ENCODE results near the gene SMARCD1.

Gene SMARCD1

GRCh38 chr12:50057000-50057841 lies 27.9 kb upstream of the SMARCD1 start, which contains the start of gene ASIC1:
TSS of gene ASIC1 (plus strand) at chr12:50057596. CDS start at chr12:50058767, 1,171 bp downstream.
- Histone ChIP-seq H3K27me3 (ENCODE audit: insufficient read depth, low read length) (peaks cover 22% of the 10 kb centered on the region), H2AFZ (ENCODE audit: low read length, unreplicated experiment) (peak within 1 kb of the TSS; percentile 95), H3K27ac (ENCODE audit: low read depth, low read length) (no peak within 1 kb of the TSS), H3K79me2 (ENCODE audit: control insufficient read depth, insufficient read depth, low read length, unreplicated experiment) (no peaks in the 10 kb centered on the region), H3K36me3 (ENCODE audit: insufficient read depth, low read length) (no peaks in the 10 kb centered on the region), H3K4me1 (ENCODE audit: control insufficient read depth, insufficient read depth, low read length, unreplicated experiment) (peaks cover 5% of the 10 kb centered on the region), H3K4me3 (ENCODE audit: low read depth, low read length) (peak within 1 kb of the TSS; percentile 87)

GRCh38 chr12:50057896-50058670 lies 27.1 kb upstream of the SMARCD1 start:
- Histone ChIP-seq H3K4me3 (ENCODE audit: low read depth, low read length) (peak overlapping the region; percentile 87), H3K4me1 (ENCODE audit: control insufficient read depth, insufficient read depth, low read length, unreplicated experiment) (peaks cover 5% of the 10 kb centered on the region), H3K27ac (ENCODE audit: low read depth, low read length) (no peak overlapping the region), H2AFZ (ENCODE audit: low read length, unreplicated experiment) (peak overlapping the region; percentile 95), H3K36me3 (ENCODE audit: insufficient read depth, low read length) (no peaks in the 10 kb centered on the region), H3K79me2 (ENCODE audit: control insufficient read depth, insufficient read depth, low read length, unreplicated experiment) (no peaks in the 10 kb centered on the region), H3K27me3 (ENCODE audit: insufficient read depth, low read length) (peaks cover 13% of the 10 kb centered on the region; the same call in 1 of the 2 replicates)

GRCh38 chr12:50058743-50059312 lies 26.3 kb upstream of the SMARCD1 start:
- Histone ChIP-seq H3K36me3 (ENCODE audit: insufficient read depth, low read length) (no peaks in the 10 kb centered on the region), H3K4me1 (ENCODE audit: control insufficient read depth, insufficient read depth, low read length, unreplicated experiment) (peaks cover 5% of the 10 kb centered on the region), H3K27ac (ENCODE audit: low read depth, low read length) (no peak overlapping the region), H3K4me3 (ENCODE audit: low read depth, low read length) (no peak overlapping the region), H2AFZ (ENCODE audit: low read length, unreplicated experiment) (no peak overlapping the region), H3K27me3 (ENCODE audit: insufficient read depth, low read length) (peaks cover 11% of the 10 kb centered on the region; the same call in 1 of the 2 replicates), H3K79me2 (ENCODE audit: control insufficient read depth, insufficient read depth, low read length, unreplicated experiment) (no peaks in the 10 kb centered on the region)

- H3K27ac ChIP-seq (ENCODE audit: low read depth, low read length): no peak overlapping the region
- H3K4me1 ChIP-seq (ENCODE audit: control insufficient read depth, insufficient read depth, low read length, unreplicated experiment): peaks cover 5% of the 10 kb centered on the region
These were observed 25.6 kb upstream of the SMARCD1 start for GRCh38 chr12:50059440-50060119.

GRCh38 chr12:50060120-50060468 lies 25.0 kb upstream of the SMARCD1 start:
- Histone ChIP-seq H3K4me3 (ENCODE audit: low read depth, low read length) (no peak overlapping the region), H3K79me2 (ENCODE audit: control insufficient read depth, insufficient read depth, low read length, unreplicated experiment) (no peaks in the 10 kb centered on the region), H3K36me3 (ENCODE audit: insufficient read depth, low read length) (no peaks in the 10 kb centered on the region), H3K4me1 (ENCODE audit: control insufficient read depth, insufficient read depth, low read length, unreplicated experiment) (peaks cover 5% of the 10 kb centered on the region), H3K27ac (ENCODE audit: low read depth, low read length) (no peak overlapping the region), H3K27me3 (ENCODE audit: insufficient read depth, low read length) (peaks cover 11% of the 10 kb centered on the region; the same call in 1 of the 2 replicates), H2AFZ (ENCODE audit: low read length, unreplicated experiment) (no peak overlapping the region)

More at GRCh38 chr12:50059440-50060119, 25.6 kb upstream of the SMARCD1 start:
- H3K4me3 ChIP-seq (ENCODE audit: low read depth, low read length): no peak overlapping the region
- no peaks in the 10 kb centered on the region for H3K79me2 ChIP-seq (ENCODE audit: control insufficient read depth, insufficient read depth, low read length, unreplicated experiment)
- H2AFZ ChIP-seq (ENCODE audit: low read length, unreplicated experiment): no peak overlapping the region
- no peaks in the 10 kb centered on the region for H3K36me3 ChIP-seq (ENCODE audit: insufficient read depth, low read length)
- H3K27me3 ChIP-seq (ENCODE audit: insufficient read depth, low read length): peaks cover 11% of the 10 kb centered on the region; the same call in 1 of the 2 replicates

- Histone ChIP-seq H3K27me3 (ENCODE audit: insufficient read depth, low read length) (peaks cover 10% of the 10 kb centered on the region; the same call in 1 of the 2 replicates), H3K79me2 (ENCODE audit: control insufficient read depth, insufficient read depth, low read length, unreplicated experiment) (no peaks in the 10 kb centered on the region), H3K27ac (ENCODE audit: low read depth, low read length) (no peak overlapping the region), H3K36me3 (ENCODE audit: insufficient read depth, low read length) (no peaks in the 10 kb centered on the region), H2AFZ (ENCODE audit: low read length, unreplicated experiment) (no peak overlapping the region), H3K4me1 (ENCODE audit: control insufficient read depth, insufficient read depth, low read length, unreplicated experiment) (peaks cover 8% of the 10 kb centered on the region), H3K4me3 (ENCODE audit: low read depth, low read length) (no peak overlapping the region)
These were observed 24.0 kb upstream of the SMARCD1 start for GRCh38 chr12:50061171-50061570.

- H3K27ac ChIP-seq (ENCODE audit: low read depth, low read length): no peak overlapping the region
- H3K4me3 ChIP-seq (ENCODE audit: low read depth, low read length): no peak overlapping the region
- H3K4me1 ChIP-seq (ENCODE audit: control insufficient read depth, insufficient read depth, low read length, unreplicated experiment): peaks cover 13% of the 10 kb centered on the region
- no peaks in the 10 kb centered on the region for H3K79me2 ChIP-seq (ENCODE audit: control insufficient read depth, insufficient read depth, low read length, unreplicated experiment)
- H3K27me3 ChIP-seq (ENCODE audit: insufficient read depth, low read length): peaks cover under 1% of the 10 kb centered on the region; the same call in 1 of the 2 replicates
- no peak overlapping the region for H2AFZ ChIP-seq (ENCODE audit: low read length, unreplicated experiment)
- H3K36me3 ChIP-seq (ENCODE audit: insufficient read depth, low read length): no peaks in the 10 kb centered on the region
These were observed 23.0 kb upstream of the SMARCD1 start for GRCh38 chr12:50061946-50062686.

GRCh38 chr12:50062728-50063460 lies 22.2 kb upstream of the SMARCD1 start:
- no peaks in the 10 kb centered on the region for H3K27me3 ChIP-seq (ENCODE audit: insufficient read depth, low read length)
- peaks cover 13% of the 10 kb centered on the region for H3K4me1 ChIP-seq (ENCODE audit: control insufficient read depth, insufficient read depth, low read length, unreplicated experiment)
- H2AFZ ChIP-seq (ENCODE audit: low read length, unreplicated experiment): no peak overlapping the region

GRCh38 chr12:50065726-50066310 lies 19.3 kb upstream of the SMARCD1 start:
- no peak overlapping the region for H3K4me3 ChIP-seq (ENCODE audit: low read depth, low read length)
- no peak overlapping the region for H2AFZ ChIP-seq (ENCODE audit: low read length, unreplicated experiment)
- H3K4me1 ChIP-seq (ENCODE audit: control insufficient read depth, insufficient read depth, low read length, unreplicated experiment): peaks cover 15% of the 10 kb centered on the region
- no peaks in the 10 kb centered on the region for H3K79me2 ChIP-seq (ENCODE audit: control insufficient read depth, insufficient read depth, low read length, unreplicated experiment)
- peak overlapping the region; percentile 52 for H3K27ac ChIP-seq (ENCODE audit: low read depth, low read length)
- no peaks in the 10 kb centered on the region for H3K27me3 ChIP-seq (ENCODE audit: insufficient read depth, low read length)
- no peaks in the 10 kb centered on the region for H3K36me3 ChIP-seq (ENCODE audit: insufficient read depth, low read length)

More at GRCh38 chr12:50062728-50063460, 22.2 kb upstream of the SMARCD1 start:
- no peaks in the 10 kb centered on the region for H3K36me3 ChIP-seq (ENCODE audit: insufficient read depth, low read length)
- no peak overlapping the region for H3K4me3 ChIP-seq (ENCODE audit: low read depth, low read length)
- no peaks in the 10 kb centered on the region for H3K79me2 ChIP-seq (ENCODE audit: control insufficient read depth, insufficient read depth, low read length, unreplicated experiment)
- no peak overlapping the region for H3K27ac ChIP-seq (ENCODE audit: low read depth, low read length)

All from ACC112 (cell line).